ENCODE results near the gene HS6ST3.

DNA sequence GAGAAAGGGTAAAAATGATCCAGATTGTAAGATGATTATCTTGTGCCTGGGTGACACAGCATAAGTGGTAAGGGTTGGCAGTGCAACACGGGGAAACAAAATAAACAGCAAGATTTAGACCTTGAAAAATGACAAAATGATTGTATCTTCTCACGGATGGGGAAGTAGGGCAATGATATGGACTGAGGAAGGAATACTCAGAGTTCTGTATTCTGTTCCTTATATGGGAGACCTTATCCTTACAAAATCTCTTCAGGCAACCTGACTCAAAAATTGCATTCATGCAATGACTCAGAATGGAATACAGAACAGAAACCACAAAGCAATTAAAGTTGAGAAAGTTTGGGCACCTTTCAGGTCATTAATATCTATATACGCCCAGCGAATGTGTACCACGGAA is 149.0 kb downstream of the HS6ST3 start:
- TF ChIP-seq, protein P1, sequence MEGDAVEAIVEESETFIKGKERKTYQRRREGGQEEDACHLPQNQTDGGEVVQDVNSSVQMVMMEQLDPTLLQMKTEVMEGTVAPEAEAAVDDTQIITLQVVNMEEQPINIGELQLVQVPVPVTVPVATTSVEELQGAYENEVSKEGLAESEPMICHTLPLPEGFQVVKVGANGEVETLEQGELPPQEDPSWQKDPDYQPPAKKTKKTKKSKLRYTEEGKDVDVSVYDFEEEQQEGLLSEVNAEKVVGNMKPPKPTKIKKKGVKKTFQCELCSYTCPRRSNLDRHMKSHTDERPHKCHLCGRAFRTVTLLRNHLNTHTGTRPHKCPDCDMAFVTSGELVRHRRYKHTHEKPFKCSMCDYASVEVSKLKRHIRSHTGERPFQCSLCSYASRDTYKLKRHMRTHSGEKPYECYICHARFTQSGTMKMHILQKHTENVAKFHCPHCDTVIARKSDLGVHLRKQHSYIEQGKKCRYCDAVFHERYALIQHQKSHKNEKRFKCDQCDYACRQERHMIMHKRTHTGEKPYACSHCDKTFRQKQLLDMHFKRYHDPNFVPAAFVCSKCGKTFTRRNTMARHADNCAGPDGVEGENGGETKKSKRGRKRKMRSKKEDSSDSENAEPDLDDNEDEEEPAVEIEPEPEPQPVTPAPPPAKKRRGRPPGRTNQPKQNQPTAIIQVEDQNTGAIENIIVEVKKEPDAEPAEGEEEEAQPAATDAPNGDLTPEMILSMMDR (IDR thresholded peaks at IDR 0.05), result no peak
- TF ChIP-seq POLR2AphosphoS5 (IDR thresholded peaks at IDR 0.05), result no peak
- no peak for TF ChIP-seq POLR2A (IDR thresholded peaks at IDR 0.05)
- TF ChIP-seq EP300 (IDR thresholded peaks at IDR 0.05), result no peak

All from upper lobe of left lung (tissue), 4 donors.